SK-N-SH (cell line): ENCODE measurements around the gene BUB1. TPM values are rescaled to one million over a fixed set of nuclear protein-coding genes. Genes with fewer than 3 reads are reported as not detected.
"Not testable (repeated sequence)": the region's sequence is repeated elsewhere in the genome, so short reads cannot be mapped to it uniquely, and the experiment has no call there.

Experiments used
- CTCF ChIA-PET: fragments of 300-600, 350-600 bp; formaldehyde crosslinking; extraction: SDS; loops from one replicate; lab custom pipeline; 2021; lab: Yijun Ruan, JAX
- POLR2A ChIA-PET: fragments of 350-600 bp; sonication (Branson Sonifier 250); formaldehyde crosslinking; extraction: SDS; loops from one replicate; lab custom pipeline; 2020; ENCODE audit warnings: antibody characterized with exemption, inconsistent platforms; lab: Yijun Ruan, JAX
- DNase-seq: peaks from one replicate; pipeline ENCODE4 v3.0.0; 2012
- H2AFZ ChIP-seq: fragments of 200-600 bp; sonication (generic); 2 replicates; pipeline ENCODE4 v1.8.1; 2016; ENCODE audit warnings: antibody characterized with exemption, mild to moderate bottlenecking, low read depth
- H3F3A ChIP-seq: fragments of 200-600 bp; sonication (generic); replicated peaks from 2 replicates; pipeline ENCODE3; 2016; ENCODE audit warnings: antibody characterized with exemption, mild to moderate bottlenecking; ENCODE audit not compliant: insufficient read depth
- H3K27ac ChIP-seq, 2 experiments: fragments of 200-500 bp in 1 of 2; fragments of 200-600 bp in 1 of 2; sonication (Bioruptor generic) in 1 of 2; sonication (generic), shearing (Covaris generic) in 1 of 2; 2 replicates each; pipeline versions ENCODE4 v1.5.1 to v1.6.1; 2014 to 2016; ENCODE audit warnings: low read depth in 2 of 2, inconsistent platforms in 1 of 2, low read length in 1 of 2, mild to moderate bottlenecking in 1 of 2, mixed read lengths in 1 of 2
- H3K27me3 ChIP-seq: fragments of 200-600 bp; sonication (generic), shearing (Covaris generic); 2 replicates; pipeline ENCODE4 v1.6.1; 2016; ENCODE audit warnings: mixed run types; ENCODE audit not compliant: insufficient read depth
- H3K36me3 ChIP-seq, 2 experiments: fragments of 200-500 bp in 1 of 2; fragments of 200-600 bp in 1 of 2; sonication (Bioruptor generic) in 1 of 2; sonication (generic) in 1 of 2; replicated peaks in 1 of 2; 2 replicates each; pipeline versions ENCODE3 to v1.5.1; 2014 to 2016; ENCODE audit warnings: low read length in 1 of 2, mild to moderate bottlenecking in 1 of 2; ENCODE audit not compliant: insufficient read depth in 2 of 2, control insufficient read depth in 1 of 2
- H3K4me1 ChIP-seq, 2 experiments: fragments of 200-500 bp in 1 of 2; fragments of 200-600 bp in 1 of 2; sonication (Bioruptor generic) in 1 of 2; sonication (generic), shearing (Covaris generic) in 1 of 2; 2 replicates each; pipeline versions ENCODE4 v1.5.1 to v1.6.1; 2014 to 2016; ENCODE audit warnings: low read depth in 1 of 2, low read length in 1 of 2, mixed run types in 1 of 2; ENCODE audit not compliant: insufficient read depth in 2 of 2, control insufficient read depth in 1 of 2
- H3K4me2 ChIP-seq: fragments of 200-600 bp; sonication (generic), shearing (Covaris generic); 2 replicates; pipeline ENCODE4 v1.6.1; 2017; ENCODE audit warnings: mixed run types
- H3K4me3 ChIP-seq, 2 experiments: fragments of 200-500 bp in 1 of 2; fragments of 200-600 bp in 1 of 2; sonication (Bioruptor generic) in 1 of 2; sonication (generic), shearing (Covaris generic) in 1 of 2; 2 replicates each; pipeline versions ENCODE4 v1.5.1 to v1.8.1; 2014 to 2016; ENCODE audit warnings: low read depth in 2 of 2, inconsistent platforms in 1 of 2, low read length in 1 of 2, mild to moderate bottlenecking in 1 of 2, mixed read lengths in 1 of 2, moderate library complexity in 1 of 2
- H3K79me2 ChIP-seq: fragments of 200-600 bp; sonication (generic); 2 replicates; pipeline ENCODE4 v1.8.1; 2017; ENCODE audit warnings: mild to moderate bottlenecking; ENCODE audit not compliant: insufficient read depth
- H3K9ac ChIP-seq: fragments of 200-600 bp; sonication (generic); 2 replicates; pipeline ENCODE4 v1.6.1; 2017; ENCODE audit warnings: mixed run types
- H3K9me2 ChIP-seq: fragments of 200-600 bp; sonication (generic); 2 replicates; pipeline ENCODE4 v1.6.1; 2017; ENCODE audit warnings: mixed run types
- H3K9me3 ChIP-seq: fragments of 200-600 bp; sonication (generic); 2 replicates; pipeline ENCODE4 v1.6.1; 2017; ENCODE audit warnings: mixed run types, mild to moderate bottlenecking, moderate library complexity
- H4K20me1 ChIP-seq: fragments of 200-600 bp; sonication (generic); 2 replicates; pipeline ENCODE4 v1.6.1; 2017; ENCODE audit warnings: mild to moderate bottlenecking, mixed run types; ENCODE audit not compliant: insufficient read depth
- EP300 ChIP-seq, 2 experiments: IDR thresholded peaks; 2 replicates each; pipeline versions ENCODE4 v1.4.0 to v1.6.1; 2012; ENCODE audit warnings: borderline replicate concordance in 1 of 2, low read depth in 1 of 2, low read length in 1 of 2
- JUND ChIP-seq: IDR thresholded peaks from 2 replicates; pipeline ENCODE4 v1.4.0; 2012
- RFX5 ChIP-seq: IDR thresholded peaks from 2 replicates; pipeline ENCODE4 v1.6.1; 2012; ENCODE audit warnings: mild to moderate bottlenecking, improper control_type of control experiment, low read length
- TEAD4 ChIP-seq: IDR thresholded peaks from 2 replicates; pipeline ENCODE4 v1.4.0; 2012; ENCODE audit warnings: mild to moderate bottlenecking, borderline replicate concordance; ENCODE audit not compliant: insufficient read depth
- ZBTB33 ChIP-seq: IDR thresholded peaks from 2 replicates; pipeline ENCODE4 v1.4.0; 2012; ENCODE audit warnings: low read depth, borderline replicate concordance
- WGBS: methylation state at CpG from one replicate; pipeline ENCODE4 v1.1.6; 2017; ENCODE audit warnings: low lambda C conversion rate; 5-methylcytosine and 5-hydroxymethylcytosine counted together
- polyA plus RNA-seq, 3 experiments: library from polyadenylated mRNA; depleted of rRNA; stranded (reverse); fragments of >200 nt; gene quantifications; 2 replicates each; pipeline ENCODE4 v1.2.3, GENCODE V29; 2012
- TF ChIP-seq, protein P1 (sequence below): IDR thresholded peaks from 2 replicates; pipeline ENCODE4 v1.6.1; 2012; ENCODE audit warnings: mild to moderate bottlenecking, low read depth, low read length, moderate library complexity

BUB1 gene
- polyA plus RNA-seq, 1 of the 3 experiments (the other 2 are of a cell fraction): 9.0 TPM

GRCh38 chr2:110702514-110703380 lies 24.9 kb upstream of the BUB1 start:
- H3K27me3 ChIP-seq: no peaks in the 10 kb centered on the region; the same call in 1 of the 2 replicates
- no peak overlapping the region for H2AFZ ChIP-seq
- POLR2A ChIA-PET: no interaction called here
- TF ChIP-seq TEAD4: no peak
- TF ChIP-seq EP300 (IDR thresholded peaks at IDR 0.05; ENCODE audit: borderline replicate concordance in 1 of 2, low read depth in 1 of 2, low read length in 1 of 2): no peak
- TF ChIP-seq JUND: no peak
- TF ChIP-seq RFX5: no peak
- TF ChIP-seq, protein P1, sequence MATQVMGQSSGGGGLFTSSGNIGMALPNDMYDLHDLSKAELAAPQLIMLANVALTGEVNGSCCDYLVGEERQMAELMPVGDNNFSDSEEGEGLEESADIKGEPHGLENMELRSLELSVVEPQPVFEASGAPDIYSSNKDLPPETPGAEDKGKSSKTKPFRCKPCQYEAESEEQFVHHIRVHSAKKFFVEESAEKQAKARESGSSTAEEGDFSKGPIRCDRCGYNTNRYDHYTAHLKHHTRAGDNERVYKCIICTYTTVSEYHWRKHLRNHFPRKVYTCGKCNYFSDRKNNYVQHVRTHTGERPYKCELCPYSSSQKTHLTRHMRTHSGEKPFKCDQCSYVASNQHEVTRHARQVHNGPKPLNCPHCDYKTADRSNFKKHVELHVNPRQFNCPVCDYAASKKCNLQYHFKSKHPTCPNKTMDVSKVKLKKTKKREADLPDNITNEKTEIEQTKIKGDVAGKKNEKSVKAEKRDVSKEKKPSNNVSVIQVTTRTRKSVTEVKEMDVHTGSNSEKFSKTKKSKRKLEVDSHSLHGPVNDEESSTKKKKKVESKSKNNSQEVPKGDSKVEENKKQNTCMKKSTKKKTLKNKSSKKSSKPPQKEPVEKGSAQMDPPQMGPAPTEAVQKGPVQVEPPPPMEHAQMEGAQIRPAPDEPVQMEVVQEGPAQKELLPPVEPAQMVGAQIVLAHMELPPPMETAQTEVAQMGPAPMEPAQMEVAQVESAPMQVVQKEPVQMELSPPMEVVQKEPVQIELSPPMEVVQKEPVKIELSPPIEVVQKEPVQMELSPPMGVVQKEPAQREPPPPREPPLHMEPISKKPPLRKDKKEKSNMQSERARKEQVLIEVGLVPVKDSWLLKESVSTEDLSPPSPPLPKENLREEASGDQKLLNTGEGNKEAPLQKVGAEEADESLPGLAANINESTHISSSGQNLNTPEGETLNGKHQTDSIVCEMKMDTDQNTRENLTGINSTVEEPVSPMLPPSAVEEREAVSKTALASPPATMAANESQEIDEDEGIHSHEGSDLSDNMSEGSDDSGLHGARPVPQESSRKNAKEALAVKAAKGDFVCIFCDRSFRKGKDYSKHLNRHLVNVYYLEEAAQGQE: no peak
- no peak for TF ChIP-seq ZBTB33
- no peaks in the 10 kb centered on the region for H3F3A ChIP-seq
- CTCF ChIA-PET: interaction anchor here (0.7 to 2.2 kb wide), 2 partner anchors 25 to 53 kb away, joined by 3 to 6 read pairs; partner anchors contain the start of gene BUB1
- H3K36me3 ChIP-seq: no peaks in the 10 kb centered on the region
- H3K9me2 ChIP-seq: no peaks in the 10 kb centered on the region
- H3K79me2 ChIP-seq: no peaks in the 10 kb centered on the region
- 33% methylated on average over 2 of the region's 2 CpGs for WGBS
- no peak overlapping the region for H3K4me2 ChIP-seq
- no peak overlapping the region for H3K27ac ChIP-seq
- no peaks in the 10 kb centered on the region for H3K4me1 ChIP-seq
- no peak overlapping the region for H3K9ac ChIP-seq
- H3K9me3 ChIP-seq: no peaks in the 10 kb centered on the region
- H4K20me1 ChIP-seq: no peaks in the 10 kb centered on the region
- no peak for DNase-seq
- H3K4me3 ChIP-seq: no peak overlapping the region

- H3K9ac ChIP-seq, H3K4me3 ChIP-seq, H3K4me1 ChIP-seq, H3K9me2 ChIP-seq, H3K4me2 ChIP-seq, DNase-seq, H3K79me2 ChIP-seq, H4K20me1 ChIP-seq, H3K27ac ChIP-seq, H3K36me3 ChIP-seq, H3F3A ChIP-seq, POLR2A ChIA-PET, H3K27me3 ChIP-seq, CTCF ChIA-PET, H3K9me3 ChIP-seq, H2AFZ ChIP-seq: not testable (repeated sequence)
- WGBS: 100% methylated on average over 1 of the region's 6 CpGs
Measured at GRCh38 chr2:110698253-110698652, 20.4 kb upstream of the BUB1 start.

GRCh38 chr2:110695146-110695898 lies 17.5 kb upstream of the BUB1 start:
- DNase-seq, H3K4me2 ChIP-seq, POLR2A ChIA-PET, H3K9me2 ChIP-seq, H3K9ac ChIP-seq, H3K4me1 ChIP-seq, H3K36me3 ChIP-seq, H3K79me2 ChIP-seq, H3K9me3 ChIP-seq, H2AFZ ChIP-seq, H3K4me3 ChIP-seq, H3F3A ChIP-seq, H3K27me3 ChIP-seq, H3K27ac ChIP-seq, H4K20me1 ChIP-seq: not testable (repeated sequence)
- CTCF ChIA-PET: interaction anchor here (1.2 kb wide), 1 partner anchor 38 kb away, joined by 3 read pairs; no protein-coding TSS in a partner anchor
- 21% methylated on average over 5 of the region's 5 CpGs for WGBS
